Measurements from ENCODE around the gene PSMD4.

Gene PSMD4

GRCh38 chr1:151281225-151281968, 26.9 kb downstream of the PSMD4 start (continued):
- TF ChIP-seq ZNF18 (tag by site-specific recombination; IDR thresholded peaks at IDR 0.05) (peak; percentile 51; the same call in 1 of the 2 replicates), ZNF223 (tag by site-specific recombination; IDR thresholded peaks at IDR 0.05) (no peak), ZNF560 (tag by site-specific recombination; IDR thresholded peaks at IDR 0.05; ENCODE audit: borderline replicate concordance) (no peak), SP7 (tag by site-specific recombination; IDR thresholded peaks at IDR 0.05) (peak; percentile 93), BCL11A (tag by site-specific recombination; IDR thresholded peaks at IDR 0.05; ENCODE audit: low read depth) (peak; percentile 99), ZNF639 (tag by site-specific recombination; IDR thresholded peaks at IDR 0.05) (peak; percentile 9), ZNF112 (tag by site-specific recombination; IDR thresholded peaks at IDR 0.05) (no peak), ZNF214 (tag by site-specific recombination; IDR thresholded peaks at IDR 0.05; ENCODE audit: borderline replicate concordance) (no peak), KLF10 (tag by site-specific recombination; IDR thresholded peaks at IDR 0.05) (peak; percentile 92), ZBTB44 (tag by site-specific recombination; IDR thresholded peaks at IDR 0.05) (peak; percentile 67; the same call in 1 of the 2 replicates), ZFP37 (tag by site-specific recombination; IDR thresholded peaks at IDR 0.05) (peak; percentile 90), ZIC2 (tag by site-specific recombination; IDR thresholded peaks at IDR 0.05) (no peak; the same call in 1 of the 2 replicates), OSR2 (tag by site-specific recombination; IDR thresholded peaks at IDR 0.05) (peak; percentile 83)
- TF ChIP-seq, protein P1, sequence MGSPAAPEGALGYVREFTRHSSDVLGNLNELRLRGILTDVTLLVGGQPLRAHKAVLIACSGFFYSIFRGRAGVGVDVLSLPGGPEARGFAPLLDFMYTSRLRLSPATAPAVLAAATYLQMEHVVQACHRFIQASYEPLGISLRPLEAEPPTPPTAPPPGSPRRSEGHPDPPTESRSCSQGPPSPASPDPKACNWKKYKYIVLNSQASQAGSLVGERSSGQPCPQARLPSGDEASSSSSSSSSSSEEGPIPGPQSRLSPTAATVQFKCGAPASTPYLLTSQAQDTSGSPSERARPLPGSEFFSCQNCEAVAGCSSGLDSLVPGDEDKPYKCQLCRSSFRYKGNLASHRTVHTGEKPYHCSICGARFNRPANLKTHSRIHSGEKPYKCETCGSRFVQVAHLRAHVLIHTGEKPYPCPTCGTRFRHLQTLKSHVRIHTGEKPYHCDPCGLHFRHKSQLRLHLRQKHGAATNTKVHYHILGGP (tag by site-specific recombination; IDR thresholded peaks at IDR 0.05): no peak

GRCh38 chr1:151281969-151282882, 27.7 kb downstream of the PSMD4 start, which contains the start of gene ZNF687:
ZNF687 (plus strand) TSS chr1:151282299; CDS start chr1:151286292, 3,993 bp downstream.
- Histone ChIP-seq H3K4me3 (ENCODE audit: low read depth, low read length) (peak within 1 kb of the TSS; percentile 77), H3K36me3 (ENCODE audit: control insufficient read depth in 2 of 2, insufficient read depth in 1 of 2, low read length in 2 of 2) (peaks cover 0 to 31% of the 10 kb centered on the region in 2 experiments; a peak in 2 of 3 replicates), H3K9me3 (ENCODE audit: control insufficient read depth, insufficient read depth, low read depth, low read length) (no peaks in the 10 kb centered on the region), H3K4me1 (ENCODE audit: control insufficient read depth, insufficient read depth, low read length) (no peaks in the 10 kb centered on the region), H3K27ac (ENCODE audit: extremely low read depth, low read depth, low read length) (peak within 1 kb of the TSS; percentile 90)
- ChIA-PET POLR2A (interaction anchor here (0.6 to 2.8 kb wide), 37 partner anchors 7 to 710 kb away, joined by 3 to 24 read pairs (median 4); partner anchors contain the start of genes MRPL9, PI4KB, PIP5K1A and PSMB4), CTCF (interaction anchor here (0.7 to 2.9 kb wide), 9 partner anchors 19 to 554 kb away, joined by 3 to 9 read pairs (median 4); partner anchors contain the start of gene PI4KB)
- peak; percentile 57 for TF ChIP-seq YY1 (tag by site-specific recombination; IDR thresholded peaks at IDR 0.05)
- peak; percentile 77 for TF ChIP-seq ZBTB6 (tag by site-specific recombination; IDR thresholded peaks at IDR 0.05)
- peak; percentile 12; the same call in 1 of the 2 replicates for TF ChIP-seq ZNF843 (tag by site-specific recombination; IDR thresholded peaks at IDR 0.05)
- no peak for TF ChIP-seq ZFP41 (tag by site-specific recombination; IDR thresholded peaks at IDR 0.05; ENCODE audit: borderline replicate concordance)
- no peak for TF ChIP-seq ZNF155 (tag by site-specific recombination; IDR thresholded peaks at IDR 0.05)
- peak; percentile 57; the same call in 1 of the 2 replicates for TF ChIP-seq ZNF24 (tag by site-specific recombination; IDR thresholded peaks at IDR 0.05)
- peak; percentile 90 for TF ChIP-seq KLF8 (tag by site-specific recombination; IDR thresholded peaks at IDR 0.05)

Measured in HEK293 (cell line).